Measurements from ENCODE around the gene BAHCC1.

The BAHCC1 gene

DNA sequence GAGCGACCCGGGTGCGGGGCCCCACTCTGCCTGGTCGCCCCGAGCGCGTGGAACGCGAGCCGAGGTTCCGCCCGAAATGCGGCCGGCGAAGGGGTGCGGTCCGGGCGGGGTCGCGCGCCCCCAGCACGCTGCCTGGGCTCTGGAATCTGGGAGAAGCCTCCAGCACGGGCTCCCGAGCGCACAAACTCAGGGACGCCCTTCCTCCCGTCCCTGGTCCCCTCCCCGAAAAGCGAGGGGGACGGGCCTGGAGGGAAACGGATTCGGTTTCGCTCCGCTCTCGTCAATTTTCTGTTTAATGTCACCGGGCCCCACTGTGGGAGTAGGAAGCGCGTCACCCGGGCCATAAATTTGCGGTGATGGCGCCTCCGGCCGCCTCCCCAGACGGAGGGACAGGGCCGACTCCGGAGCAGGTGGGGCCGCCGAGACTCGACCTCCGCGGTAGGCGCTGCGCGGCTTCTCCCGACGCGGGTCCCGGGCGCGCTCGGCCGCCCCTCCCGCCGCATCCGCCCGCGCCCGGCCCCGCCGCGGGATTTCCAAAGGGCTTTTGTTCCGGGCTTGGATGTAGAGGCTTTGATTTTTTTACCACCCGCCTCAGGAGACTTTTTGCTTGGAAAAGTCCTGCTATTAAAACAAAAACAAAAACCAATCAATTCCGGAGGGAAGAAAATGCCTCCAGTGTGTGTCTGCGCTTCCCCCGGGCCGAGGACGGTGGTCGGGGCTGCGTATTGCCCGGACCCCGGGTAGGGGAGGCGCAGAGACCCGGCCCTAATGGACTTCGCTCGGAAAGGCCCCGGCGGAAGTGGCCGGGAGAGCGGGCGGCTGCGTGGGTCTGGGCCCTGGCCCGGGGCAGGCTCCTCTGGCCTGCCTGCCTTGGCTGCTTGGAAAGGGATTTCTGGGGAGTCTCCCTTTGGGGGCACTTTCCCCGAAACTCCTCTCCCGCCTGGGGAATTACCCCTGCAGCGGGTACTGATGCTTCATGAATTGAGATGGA lies 7.9 kb upstream of the BAHCC1 start:
- DNase-seq, result no peak

DNA sequence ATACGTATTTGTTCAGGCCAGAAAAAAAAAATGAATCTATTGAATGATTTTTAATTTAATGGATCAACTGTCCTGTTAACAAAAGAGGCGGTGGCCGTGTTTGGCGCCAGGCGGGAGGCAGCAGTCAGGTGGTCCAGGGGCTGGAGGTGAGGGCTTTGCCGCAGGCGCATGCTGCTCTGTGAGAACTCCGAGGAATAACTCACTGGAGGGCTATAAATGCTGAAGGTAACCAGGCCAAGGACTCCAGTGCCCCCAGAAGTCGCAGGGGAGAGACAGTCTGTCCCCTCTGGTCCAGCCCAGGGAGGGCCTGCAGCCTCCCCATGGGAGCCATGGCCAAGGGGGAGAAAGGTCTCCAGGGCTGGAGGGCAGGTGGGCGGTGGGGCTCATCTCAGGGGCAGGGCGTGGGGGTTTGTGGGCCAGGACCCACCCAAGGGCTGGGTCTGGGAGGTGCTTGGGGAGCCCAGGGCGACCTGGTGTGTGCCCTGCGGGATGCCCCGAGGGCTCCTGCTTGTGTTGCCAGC lies 7.1 kb upstream of the BAHCC1 start:
- no peak for DNase-seq

GRCh38 chr17:81388612-81389367 lies 6.5 kb upstream of the BAHCC1 start:
- DNase-seq, result no peak

DNA sequence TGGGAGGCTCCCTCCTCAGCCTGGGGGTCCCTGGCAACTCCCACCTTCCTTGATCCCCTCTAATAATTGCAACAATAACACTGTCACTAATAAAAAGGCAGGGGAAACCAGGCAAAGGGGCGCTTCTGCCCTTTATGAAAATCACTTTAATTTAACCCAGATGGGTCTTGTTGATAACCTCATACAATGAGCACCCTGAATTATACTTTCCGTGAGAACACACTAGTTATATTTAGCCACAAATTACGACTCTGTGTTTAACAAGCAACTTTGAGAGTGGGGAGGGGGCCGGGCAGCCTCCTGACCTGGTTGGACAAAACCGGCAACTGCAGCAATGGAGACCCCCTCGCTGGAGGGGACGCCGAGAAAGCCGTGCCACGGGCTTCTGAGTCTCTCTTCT lies 5.7 kb upstream of the BAHCC1 start:
- no peak for DNase-seq

GRCh38 chr17:81390029-81390872 lies 5.0 kb upstream of the BAHCC1 start:
- DNase-seq, result no peak

- DNase-seq, result no peak
These were observed 4.4 kb upstream of the BAHCC1 start for GRCh38 chr17:81390873-81391255.

- DNase-seq, result no peak
These were observed 3.8 kb upstream of the BAHCC1 start for GRCh38 chr17:81391293-81391935.

- DNase-seq, result no peak
These were observed 3.0 kb upstream of the BAHCC1 start for GRCh38 chr17:81391936-81392908.

DNA sequence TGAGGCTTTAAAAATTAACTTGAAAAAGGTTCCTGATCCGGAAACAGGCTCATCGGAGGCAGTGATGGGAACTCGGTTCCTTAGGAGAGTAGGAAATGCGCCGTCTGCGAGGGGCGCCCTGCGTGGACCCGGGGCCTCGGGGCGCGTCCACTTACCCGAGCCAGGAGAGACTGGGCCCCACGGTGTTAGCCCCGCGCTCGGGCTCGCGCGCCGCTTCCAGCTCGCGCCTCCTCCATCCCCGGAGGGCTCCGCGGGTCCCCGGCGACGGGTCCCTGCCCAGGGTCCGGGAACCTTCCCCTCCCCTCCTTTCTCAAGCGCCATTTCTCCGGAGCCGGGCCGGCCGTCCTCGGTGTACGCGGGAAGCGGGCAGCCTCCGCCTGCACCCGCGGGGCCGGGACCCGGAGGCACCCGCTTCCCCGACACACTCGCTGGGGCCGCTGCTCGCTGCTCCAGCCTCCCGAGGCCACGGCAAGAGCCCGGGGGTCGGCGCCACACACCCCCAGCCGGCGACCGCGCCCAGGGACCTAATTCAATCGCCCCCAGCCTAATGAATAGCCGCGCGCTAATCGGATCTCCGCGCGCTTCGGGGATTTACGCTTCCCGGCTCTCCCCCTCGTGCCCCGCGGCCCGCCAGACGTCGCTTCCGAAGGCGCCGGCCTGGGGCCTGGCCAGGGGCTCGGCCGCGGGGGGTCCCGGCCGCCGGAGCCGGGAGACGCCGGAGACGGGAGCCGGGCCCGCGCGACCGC lies 2.2 kb upstream of the BAHCC1 start:
- DNase-seq, result no peak

GRCh38 chr17:81393684-81394376 lies 1.4 kb upstream of the BAHCC1 start:
- DNase-seq, result peak; percentile 48

DNA sequence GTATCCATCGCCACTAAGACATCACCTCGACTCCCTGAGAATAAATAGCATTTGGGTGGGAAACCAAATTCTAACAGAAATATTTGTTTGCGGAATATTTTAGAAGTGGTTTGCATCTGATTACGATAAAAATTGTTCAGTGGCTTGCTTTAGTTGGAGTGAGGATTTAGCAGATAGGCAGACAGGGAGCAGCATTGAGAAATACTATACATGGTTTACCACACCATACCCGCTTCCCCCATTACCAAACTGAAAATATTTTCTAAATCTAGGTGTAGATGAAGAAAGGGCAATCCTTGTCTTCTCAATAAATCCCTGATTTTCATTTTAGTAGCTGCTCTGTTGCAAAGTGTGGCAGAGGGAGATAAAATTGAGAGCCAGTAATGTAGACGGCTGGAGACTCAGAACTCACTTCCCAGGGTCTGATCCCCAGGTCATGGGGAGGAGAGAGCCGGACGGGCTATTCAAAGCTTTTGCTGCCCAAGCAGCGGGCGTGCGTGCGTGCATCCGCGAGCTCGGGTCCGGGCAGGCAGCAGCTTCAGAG lies 808 bp upstream of the BAHCC1 start:
- peak; percentile 23 for DNase-seq

GRCh38 chr17:81395600-81396277 lies 482 bp downstream of the BAHCC1 start:
- DNase-seq, result no peak

GRCh38 chr17:81396278-81396721 lies 1.0 kb downstream of the BAHCC1 start:
- DNase-seq, result no peak

DNA sequence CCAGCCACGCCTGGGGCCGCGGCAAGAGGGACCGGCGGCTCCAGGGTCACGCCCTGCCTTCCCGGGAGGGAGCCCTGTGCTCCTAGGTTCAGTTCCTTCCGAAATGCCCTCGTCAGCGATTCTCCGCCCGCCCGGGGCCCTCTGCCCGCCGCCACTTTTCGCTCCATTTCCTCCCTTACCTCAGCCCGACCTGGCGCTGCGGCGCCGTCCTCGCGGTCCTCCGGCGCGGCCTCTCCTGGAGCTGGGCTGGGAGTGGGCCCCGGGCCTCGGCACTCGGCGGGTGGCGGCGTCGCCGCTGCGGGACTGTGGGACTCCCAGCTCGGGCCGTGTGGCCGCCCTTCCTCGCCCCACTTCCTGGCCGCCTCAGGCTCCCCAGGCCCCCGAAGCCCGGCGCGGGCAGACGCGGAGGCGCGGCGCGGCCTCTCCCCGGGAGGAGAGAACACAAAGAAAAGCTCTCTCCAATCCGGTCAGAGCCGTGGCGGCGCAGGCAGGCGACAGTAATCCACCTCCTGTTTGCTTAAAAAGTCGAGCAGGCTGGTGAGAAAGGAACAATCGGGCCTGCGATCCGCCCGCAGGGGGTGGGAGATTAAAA lies 1.6 kb downstream of the BAHCC1 start:
- DNase-seq, result no peak

DNA sequence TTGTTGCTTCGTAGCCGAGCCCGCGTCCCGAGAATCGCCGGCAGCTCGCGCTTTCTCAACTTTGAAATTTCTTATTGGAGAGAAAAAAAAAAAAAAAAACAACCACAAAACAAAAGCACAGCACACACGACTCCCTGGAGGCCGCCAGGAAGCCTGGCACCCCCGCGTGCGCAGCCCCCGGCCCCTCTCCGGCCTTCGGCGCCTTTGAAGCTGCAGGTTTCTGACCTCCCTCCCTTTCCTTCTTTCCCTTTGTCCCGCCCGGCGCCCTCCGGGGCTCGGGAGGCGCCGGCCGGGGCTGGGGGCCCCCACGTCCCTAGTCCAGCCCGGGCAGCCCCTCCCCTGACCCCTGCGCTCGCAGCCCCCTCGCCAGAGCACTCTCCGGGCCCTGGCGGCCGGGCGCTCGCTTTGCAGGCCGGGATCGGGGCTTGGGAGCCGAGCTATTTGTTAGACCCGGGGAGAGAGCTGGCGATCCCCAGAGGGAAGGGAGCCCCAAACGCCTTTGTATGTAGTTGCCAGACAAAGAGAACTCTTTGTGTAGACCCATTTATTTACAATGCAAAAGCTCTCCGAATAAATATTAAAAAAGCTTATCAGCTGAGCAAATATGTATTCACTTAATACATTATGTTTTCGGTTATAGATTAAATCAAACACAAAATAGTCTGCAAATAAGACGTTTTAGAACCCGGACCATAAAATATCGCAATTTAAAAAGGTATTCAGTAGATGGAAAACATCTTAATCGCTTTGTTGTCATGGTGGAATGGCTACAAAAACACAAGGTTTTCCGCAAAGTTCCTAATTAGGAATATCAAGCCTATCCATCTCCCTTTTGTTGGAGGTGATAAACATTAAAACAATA lies 2.3 kb downstream of the BAHCC1 start:
- no peak for DNase-seq

DNA sequence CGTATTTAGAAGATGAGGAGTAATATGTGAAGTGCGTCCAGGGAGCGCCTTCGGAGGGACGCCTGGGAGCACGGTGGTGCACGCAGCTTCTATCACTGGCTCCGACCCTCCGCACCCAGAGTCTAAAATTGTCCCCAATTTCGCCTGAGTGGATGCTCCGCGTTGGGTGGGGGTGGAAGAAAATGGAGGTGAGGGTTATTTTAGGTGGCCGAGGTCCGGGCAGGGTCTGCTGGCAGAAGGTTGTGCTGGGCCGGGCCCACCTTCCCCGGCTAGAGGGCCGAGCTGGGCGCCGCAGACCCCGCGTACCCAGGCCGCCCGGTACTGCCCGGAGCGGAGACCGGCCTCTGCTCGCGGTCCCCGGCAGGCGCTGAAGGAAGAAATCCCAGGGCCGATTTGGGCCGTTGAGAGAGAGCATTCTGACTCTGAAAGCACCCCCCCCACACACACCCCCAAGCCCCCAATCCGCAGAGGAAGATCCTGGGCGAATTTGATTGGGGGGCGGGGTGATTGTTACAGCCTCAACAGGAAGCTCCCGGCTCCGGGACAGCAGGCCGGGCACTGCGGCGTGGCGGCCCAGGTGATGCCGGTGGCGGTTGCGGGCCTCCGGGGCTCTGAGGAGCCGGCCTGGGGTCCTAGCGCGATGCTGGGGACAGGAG lies 3.0 kb downstream of the BAHCC1 start:
- DNase-seq, result no peak
